NCI-H1417 treated with DMSO at 0.1 percent for 48 hours (cell line): ENCODE measurements around the gene CDIPT.

Experiments used
- DNase-seq: peaks from one replicate; lab custom pipeline; 2025; lab: John Stamatoyannopoulos, UW

Gene CDIPT

DNA sequence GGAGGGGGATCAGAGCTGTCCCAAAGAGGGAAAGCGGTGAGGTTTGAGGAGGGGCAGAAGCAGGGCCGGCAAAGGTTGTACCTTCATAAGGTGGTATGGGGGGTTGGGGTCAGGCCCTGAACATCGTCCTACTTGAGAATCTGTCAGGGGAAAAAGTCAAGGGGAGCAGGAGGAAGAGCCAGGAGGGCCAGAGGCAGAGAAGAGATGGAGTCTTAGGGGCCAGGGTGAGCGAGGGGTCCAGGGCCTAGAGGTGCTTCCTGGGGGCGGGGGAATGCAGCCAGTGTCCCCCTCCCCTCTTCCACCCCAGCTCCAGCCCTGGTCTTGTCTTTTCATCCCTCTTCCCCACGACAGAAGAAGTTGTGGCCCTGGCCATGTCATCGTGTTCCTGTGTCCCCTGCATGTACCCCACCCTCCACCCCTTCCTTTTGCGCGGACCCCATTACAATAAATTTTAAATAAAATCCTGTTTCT lies 52.3 kb downstream of the CDIPT start:
- DNase-seq: no peak

DNA sequence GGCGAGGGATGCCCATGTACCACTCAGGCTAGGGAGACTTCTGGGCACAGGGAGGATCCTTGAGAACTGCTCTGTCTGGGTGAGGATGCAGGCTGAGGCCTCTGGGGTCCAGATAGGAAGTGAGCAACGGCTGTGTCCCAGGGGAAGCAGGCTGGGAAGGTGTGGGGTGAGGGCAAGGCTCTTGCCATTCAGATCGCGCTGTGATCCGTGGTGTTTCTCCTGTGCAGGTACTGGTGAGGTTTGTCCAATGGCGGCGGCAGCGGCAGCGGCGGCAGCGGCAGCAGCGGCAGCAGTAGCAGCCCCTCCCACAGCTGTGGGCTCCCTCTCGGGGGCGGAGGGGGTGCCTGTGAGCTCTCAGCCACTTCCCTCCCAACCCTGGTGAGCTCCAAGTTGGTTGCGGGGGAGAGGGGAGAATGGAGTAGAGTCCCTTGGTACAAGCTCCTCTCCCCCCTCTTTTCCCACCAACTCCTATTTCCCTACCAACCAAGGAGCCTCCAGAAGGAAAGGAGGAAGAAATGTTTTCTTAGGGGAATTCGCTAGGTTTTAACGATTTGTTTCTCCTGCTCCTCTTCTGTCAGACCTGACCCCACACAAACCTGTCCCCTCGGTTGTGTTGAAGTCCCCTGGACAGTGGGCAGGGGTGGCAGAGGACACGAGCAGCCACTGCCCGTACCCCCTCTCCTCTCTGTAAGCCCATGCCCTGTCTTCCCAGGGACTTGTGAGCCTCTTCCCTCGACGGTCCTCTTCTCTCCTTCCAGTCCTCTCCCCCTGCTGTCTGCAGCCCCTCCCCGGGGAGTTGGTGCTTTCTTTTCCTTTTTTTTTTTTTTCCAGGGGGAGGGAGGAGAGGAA lies 53.0 kb downstream of the CDIPT start:
- DNase-seq: no peak

GRCh38 chr16:29809031-29809747 lies 53.8 kb downstream of the CDIPT start:
- no peak for DNase-seq
